Stimulated activated CD8-positive, alpha-beta memory T cell treated with anti-CD3 and anti-CD28 coated beads, Interleukin-4, amount 100 ng/mL, for 48 hours (primary cell): Measurements from ENCODE around the gene PAFAH1B2.
"Not testable (repeated sequence)": the region's sequence is repeated elsewhere in the genome, so short reads cannot be mapped to it uniquely, and the experiment has no call there.

Experiments used
- DNase-seq: peaks from one replicate; pipeline ENCODE4 v3.0.0-alpha.2; 2020

PAFAH1B2 gene, protein sequence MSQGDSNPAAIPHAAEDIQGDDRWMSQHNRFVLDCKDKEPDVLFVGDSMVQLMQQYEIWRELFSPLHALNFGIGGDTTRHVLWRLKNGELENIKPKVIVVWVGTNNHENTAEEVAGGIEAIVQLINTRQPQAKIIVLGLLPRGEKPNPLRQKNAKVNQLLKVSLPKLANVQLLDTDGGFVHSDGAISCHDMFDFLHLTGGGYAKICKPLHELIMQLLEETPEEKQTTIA

DNA sequence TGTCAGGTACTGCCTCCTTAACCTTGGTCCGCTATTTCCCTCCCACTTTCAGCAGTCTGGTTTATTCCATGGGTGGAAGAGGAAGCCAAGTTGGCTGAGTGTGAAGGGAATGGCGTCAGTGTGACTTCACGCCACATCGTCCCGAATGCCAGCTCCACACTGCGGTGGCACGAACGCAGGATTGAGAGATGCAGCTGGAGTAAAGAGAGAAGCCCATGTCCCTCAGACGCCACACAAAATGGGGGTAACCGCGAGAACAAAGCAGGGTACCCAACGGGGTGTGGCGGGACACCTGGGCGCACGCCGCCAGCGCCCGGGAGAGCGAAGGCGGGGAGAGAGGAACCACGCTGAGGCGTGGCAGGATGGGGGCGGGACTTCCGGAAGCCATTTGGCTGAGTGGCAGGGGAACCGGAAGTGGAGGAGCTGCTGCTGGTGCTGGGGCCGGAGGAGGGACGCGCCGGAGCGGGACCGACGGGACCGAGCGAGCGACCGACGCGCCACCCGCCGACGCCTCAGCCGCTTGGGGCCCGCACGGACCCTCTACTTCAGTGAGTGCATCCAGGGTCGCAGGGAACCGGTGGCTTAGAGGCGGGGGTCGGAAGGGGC is at the start of gene PAFAH1B2:
PAFAH1B2 (plus strand) TSS at position 417 of the 606 bp plus-strand sequence. CDS start 8,161 bp downstream, outside the sequence.
- DNase-seq: peak; percentile 98

DNA sequence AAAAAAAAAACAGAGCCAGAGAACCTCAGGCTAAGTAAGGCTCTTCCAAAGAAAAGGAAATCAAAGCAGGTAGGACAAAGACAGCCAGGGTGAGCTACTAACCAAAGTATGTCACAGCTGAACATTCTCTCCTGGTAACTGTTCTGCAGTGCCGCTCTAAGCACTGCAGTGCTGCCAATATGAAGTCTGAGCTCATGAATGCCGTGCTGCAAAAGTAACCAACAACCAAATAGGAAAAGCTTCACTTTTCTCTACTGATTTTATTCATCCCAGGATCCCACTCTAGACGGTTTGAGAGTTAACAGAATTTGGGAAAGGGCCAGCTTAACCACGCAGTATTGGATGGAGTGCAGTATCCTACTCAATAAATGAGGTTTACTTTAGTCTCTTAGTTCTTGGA is 49.3 kb upstream of the PAFAH1B2 start:
- no peak for DNase-seq

DNA sequence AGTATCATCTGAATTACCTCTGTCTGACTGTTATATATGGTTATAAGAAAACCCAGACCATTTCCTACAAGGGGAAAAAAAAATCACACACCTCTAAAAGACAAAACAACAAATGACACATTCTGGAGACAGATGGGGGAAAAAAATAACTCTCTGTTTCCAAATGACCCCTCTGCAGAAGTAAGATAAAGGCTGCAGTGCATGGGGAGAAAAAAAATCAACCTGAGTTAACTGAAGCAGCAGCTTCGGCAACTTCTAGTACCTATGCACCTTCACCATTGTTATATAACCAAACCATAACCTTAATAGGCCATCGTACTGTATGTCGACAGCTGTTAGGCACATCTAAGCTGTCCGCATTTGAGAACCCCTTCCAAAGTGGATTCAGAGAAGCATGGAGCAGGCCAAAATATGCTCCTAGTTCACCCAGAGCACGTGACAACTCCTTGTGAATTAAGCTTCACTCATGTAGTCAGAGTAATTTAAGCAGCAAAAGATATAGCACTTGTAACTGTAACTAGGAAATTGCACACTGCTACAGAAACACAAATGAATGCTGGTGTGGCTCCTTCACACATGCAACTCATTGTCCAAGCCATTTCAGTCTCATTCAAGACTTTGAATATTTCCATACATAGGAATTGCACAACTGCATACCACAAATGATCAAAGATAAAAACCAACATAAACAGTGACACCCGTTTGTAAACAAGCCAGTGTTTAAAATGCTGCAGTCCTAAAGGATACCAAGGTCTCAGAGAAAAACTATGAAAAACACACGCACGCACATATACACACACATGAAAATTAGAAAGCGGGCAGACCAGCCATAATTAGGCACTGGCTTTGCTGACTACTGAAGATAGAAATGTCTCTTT is 48.6 kb upstream of the PAFAH1B2 start:
- no peak for DNase-seq

DNA sequence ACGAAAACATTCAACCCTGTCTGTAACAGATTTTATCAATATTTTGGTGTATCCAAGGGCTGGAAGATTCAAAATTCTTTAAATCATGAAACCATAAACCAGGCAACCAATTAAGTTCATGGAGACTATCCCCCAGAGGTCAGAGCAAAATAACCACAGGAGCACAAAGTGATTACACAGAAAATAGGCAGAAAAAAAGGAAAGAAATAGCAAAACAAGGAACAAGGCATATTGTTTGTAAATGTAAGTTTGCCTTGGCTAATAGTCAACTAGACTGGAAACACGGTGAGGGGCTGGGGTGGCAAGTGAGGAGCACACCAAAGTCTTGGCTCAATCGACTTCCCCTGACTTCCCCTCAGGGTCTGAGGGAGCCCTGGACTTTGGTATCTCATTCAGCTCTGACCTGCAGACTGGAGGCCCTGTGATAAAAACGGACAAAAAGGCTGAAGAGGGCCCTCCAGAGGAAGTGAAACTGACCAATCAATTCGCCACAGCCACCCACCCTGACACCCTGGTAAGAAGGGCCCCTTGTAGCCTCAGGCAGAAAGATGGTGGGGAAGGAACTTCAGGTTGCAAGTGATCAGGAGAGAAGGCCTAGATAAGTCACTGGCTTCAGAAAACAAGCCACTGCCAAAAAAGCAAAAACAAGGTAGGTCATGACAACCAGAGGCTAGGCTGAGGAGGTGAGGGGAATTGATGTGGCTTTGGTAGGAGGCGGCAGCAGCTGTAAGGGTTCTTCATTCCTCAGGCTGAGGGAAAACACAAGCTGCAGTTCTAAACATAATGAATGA is 47.7 kb upstream of the PAFAH1B2 start:
- peak; percentile 43 for DNase-seq

DNA sequence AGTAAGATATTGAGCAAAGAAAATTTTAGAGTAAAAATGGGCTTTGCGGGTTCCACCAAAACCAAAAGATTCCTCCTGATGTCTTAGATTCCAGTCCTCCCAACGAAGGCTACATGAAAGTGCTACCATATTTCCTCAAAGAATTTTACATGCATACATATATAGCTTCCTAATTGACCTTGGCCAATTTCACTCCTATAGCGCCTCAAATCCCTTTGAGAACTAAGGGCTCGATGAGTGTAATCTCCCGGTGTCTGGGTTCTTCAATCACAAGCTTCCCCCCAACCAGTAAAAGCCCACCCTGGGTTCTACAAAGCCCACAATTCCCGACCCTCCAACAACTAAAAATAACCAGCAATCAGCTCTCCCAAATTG is 47.1 kb upstream of the PAFAH1B2 start:
- DNase-seq: no peak

DNA sequence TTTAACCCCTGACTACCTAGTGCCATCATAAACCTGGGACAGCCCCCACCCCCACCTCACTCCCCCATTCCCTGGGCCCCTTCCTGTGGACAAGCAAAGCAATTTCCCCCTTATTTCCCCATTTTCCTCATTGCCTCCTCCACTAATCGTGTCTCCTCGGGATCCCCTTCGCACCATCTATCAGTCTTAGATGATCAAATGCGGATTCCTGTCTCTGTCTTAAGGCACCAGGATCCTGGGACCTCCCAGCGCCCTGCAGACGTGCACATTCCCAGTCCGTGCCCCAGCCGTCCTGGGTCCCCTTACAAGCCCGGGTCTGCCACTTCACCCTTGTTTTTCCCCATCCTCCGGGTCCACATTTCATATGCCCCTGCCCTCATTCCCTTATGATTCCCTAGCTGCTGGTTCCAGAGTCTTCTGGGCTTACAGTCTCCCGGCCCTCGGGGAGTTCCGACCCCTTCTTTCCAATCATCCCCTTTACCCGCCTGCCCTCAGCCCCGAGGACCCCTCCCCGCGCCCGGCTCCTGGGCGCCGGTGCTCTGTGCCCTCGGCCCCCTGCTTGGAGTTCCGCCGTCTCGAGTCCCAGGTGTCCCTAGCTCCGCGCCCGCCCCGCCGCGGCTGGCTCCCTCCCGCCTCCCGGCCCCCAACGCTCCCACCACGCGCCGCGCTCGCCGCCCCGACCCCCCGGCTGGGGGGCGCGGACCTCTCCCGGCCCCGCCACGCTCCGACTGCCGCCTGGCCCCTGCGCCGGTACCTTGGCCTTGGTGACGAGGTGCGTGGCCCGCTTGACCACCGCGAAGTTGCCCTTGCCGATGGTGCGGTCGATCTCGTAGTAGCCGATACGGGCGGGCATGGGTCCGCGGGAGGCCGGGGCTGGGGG is 46.5 kb upstream of the PAFAH1B2 start:
- DNase-seq: peak; percentile 51

DNA sequence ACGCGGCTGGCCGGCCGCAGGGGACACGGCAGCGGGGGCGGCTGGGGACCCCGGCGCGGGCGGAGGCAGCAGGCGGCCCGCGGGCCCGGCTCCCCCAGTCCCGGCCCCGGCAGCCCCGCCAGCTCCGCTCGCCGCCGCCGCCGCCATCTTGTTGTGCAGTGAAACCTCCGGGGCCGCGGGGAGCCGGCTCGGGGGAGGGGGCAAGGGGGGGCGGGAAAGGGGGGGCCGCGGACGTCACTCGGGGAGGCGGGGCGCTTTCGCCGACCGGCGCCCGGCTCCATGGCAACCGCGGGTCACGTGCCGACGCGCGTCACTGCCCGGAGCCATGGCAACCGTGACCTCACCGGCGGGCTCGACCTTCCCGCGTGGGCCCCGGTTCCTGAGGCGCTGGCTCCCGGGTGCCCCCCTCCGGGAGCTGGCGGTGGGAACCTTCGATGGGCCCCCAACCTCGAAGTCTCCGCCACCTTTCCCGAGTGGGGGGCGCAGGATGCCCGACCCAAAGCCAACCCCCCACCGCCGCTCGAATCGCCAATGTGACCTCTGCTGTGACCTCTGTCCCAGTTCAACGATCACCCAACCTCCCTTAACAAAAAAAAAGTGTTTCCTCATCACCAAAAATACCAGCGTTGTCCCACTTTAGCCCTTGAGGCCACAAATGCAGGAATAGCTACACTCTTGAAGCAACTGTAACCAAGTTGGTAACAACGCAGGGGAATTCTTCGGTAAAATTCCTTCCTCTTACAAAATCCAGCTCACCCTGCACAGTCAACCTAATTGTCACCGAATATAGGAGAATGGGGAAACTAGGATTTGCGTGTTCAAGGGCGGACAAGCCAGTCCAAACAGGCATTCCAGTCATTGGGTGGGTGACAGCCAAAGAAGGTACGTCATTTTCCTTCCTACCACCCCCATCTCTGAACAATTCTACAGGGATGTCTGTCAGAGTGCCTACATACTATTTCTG is 45.5 kb upstream of the PAFAH1B2 start, which contains the start of gene SIK3:
SIK3 (minus strand) TSS at position 160 of the 964 bp plus-strand sequence; CDS start at position 147, 13 bp downstream.
- DNase-seq: peak; percentile 94

DNA sequence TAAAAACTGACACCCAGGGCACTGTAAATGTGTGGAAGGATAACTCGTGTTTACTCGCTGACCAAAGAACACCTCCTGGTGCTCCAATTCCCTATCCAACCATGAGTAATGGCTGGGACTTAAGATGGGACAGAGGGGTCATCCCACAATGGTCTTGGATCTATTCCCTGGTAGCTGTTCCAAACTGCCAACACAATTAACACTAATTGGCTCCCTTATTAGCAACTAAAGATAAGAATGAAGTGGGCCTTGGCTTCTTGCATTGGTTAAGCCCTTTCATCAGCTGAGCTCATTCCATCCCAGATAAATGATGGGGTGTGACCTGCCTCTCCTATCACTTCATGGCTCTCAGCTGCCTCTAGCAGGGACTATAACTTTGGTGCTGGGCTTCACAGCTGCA is 44.4 kb upstream of the PAFAH1B2 start:
- peak; percentile 14 for DNase-seq

DNA sequence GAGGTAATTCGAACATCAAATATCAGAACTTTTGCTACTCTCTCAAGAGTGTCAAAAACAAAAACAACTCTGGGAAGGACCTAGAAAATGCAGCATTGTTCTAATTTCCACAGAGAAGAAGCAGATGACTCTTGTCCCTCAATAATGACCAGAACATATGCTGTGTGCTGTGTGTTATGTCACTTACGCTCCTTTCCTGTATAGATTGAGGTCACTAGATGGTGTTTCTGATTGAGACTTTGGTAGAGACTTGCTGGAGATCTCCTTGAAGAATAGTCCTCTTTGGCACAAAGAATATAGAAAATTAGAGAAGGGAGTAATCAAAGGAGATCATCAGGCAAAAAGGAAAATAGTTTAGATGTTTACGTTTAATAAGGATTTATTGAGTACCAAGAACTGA is 43.5 kb upstream of the PAFAH1B2 start:
- DNase-seq: peak; percentile 3

DNA sequence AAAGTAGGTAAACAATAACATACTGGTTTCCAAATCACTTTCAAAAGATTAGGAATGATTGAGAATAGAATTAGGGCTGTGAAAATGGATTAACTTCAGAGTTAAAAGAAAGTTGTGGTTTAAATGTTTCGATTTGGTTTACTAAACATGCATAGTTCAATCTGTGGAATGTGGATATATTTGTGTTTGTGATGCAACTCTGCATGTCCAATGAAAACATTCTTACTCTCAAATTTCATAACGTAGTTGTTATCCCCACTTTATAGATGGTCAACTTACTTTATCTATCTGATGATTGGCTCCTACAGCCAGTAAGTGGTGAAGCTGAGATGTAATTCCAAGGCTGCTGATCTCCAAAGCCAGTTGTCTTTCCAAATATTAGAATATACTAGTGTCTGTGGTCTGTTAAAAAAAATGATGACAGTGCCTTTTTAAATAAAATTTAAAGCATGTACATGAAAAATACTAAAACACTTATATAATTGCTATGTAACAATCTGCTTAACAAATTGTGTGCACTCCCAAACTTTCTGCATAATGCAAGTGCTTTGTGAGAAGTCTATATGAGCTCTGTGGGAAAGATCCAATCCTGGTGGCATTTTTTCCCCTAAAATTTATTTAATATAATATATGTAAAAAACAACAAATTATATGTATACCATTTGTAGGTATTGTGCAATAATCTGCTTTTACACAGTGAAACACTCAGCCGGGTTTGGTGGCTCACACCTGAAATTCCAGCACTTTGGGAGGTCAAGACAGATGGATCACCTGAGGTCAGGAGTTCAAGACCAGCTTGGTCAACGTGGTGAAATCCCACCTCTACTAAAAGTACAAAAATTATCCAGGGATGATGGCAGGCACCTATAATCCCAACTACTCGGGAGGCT is 36.1 kb upstream of the PAFAH1B2 start:
- DNase-seq: no peak

DNA sequence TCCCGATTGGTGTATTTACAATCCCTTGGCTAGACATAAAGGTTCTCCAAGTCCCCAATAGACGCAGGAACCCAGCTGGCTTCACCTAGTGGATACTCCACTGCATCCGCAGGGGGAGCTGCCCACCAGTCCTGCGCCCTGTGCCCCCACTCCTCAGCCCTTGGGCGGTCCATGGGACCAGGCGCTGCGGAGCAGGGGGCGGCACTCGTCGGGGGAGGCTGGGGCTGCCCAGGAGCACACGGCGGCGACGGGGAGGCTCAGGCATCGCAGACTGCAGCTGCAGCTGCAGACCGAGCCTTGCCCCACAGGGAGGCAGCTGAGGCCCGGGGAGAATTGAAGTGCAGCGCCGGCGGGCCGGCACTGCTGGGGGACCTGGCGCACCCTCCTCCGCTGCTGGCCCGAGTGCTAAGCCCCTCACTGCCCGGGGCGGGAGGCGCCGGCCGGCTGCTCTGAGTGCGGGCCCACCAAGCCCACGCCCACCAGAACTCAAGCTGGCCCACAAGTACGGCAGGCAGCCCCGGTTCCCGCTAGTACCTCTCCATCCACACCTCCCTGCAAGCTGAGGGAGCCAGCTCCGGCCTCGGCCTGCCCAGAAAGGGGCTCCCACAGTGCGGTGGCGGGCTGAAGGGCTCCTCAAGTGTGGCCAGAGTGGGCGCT is 33.7 kb upstream of the PAFAH1B2 start:
- DNase-seq: no peak

DNA sequence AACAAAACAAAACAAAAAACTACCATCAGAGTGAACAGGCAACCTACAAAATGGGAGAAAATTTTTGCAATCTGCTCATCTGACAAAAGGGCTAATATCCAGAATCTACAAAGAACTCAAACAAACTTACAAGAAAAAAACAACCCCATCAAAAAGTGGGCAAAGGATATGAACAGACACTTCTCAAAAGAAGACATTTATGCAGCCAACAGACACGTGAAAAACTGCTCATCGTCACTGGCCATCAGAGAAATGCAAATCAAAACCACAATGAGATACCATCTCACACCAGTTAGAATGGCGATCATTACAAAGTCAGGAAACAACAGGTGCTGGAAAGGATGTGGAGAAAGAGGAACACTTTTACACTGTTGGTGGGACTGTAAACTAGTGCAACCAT is 31.6 kb upstream of the PAFAH1B2 start:
- DNase-seq: not testable (repeated sequence)

DNA sequence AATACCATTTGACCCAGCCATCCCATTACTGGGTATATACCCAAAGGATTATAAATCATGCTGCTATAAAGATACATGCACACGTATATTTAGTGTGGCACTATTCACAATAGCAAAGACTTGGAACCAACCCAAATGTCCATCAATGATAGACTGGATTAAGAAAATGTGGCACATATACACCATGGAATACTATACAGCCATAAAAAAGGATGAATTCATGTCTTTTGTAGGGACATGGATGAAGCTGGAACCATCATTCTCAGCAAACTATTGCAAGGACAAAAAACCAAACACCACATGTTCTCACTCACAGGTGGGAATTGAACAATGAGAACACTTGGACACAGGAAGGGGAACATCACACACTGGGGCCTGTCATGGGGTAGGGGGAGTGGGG is 31.1 kb upstream of the PAFAH1B2 start:
- DNase-seq: not testable (repeated sequence)

DNA sequence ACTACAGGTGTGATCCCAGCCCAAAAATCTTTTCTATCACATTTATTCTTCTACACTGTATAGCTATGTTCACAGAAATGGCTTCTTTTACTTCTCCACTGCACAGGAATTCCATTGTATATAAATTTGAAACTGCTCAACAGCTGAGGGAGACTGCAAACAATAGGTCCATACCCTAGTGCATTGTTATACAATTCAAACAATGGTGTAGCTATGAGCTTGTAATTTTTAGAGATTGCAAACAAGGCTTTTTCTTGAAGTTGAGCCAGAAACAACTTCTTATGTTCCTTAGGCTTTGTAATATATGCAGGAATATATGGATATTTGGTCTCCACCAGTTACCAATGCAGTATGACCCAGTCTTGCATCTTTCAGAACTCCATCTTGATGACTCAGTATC is 26.4 kb upstream of the PAFAH1B2 start:
- DNase-seq: no peak

DNA sequence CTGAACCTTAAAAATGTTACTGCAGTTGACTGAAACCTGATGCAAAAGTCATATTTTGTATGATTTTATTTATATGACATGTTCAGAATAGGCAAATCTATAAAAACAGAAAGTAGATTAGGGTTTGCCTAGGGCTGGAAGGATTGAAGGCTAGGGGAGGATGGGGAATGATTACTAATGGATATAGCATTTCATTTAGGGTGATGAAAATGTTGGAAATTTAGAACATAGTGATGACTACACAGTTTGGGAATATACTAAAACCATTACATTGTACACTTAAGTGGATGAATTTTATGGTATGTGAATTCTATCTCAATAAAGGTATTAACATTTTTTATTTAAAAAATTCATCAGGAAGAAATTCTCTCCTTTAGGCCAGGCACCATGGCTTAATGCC is 22.9 kb upstream of the PAFAH1B2 start:
- no peak for DNase-seq

DNA sequence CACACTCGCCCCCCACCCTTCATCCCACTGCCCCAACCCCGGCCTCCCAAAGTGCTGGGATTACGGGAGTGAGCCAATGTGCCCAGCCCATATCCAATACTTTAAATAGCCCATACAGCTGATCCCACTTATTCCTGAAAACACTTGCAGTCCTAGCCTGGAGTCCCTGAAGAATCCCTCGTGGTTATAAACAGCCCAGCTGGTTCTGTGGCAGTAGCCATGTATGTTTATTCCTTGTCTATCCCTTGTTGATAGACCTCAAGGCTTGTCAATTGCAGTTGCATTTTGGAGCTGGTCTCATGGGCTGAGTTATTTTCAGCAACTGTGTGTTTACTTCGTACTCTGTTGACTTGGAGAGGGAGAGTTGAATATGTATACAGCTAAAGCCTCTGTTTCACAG is 21.5 kb upstream of the PAFAH1B2 start:
- no peak for DNase-seq

DNA sequence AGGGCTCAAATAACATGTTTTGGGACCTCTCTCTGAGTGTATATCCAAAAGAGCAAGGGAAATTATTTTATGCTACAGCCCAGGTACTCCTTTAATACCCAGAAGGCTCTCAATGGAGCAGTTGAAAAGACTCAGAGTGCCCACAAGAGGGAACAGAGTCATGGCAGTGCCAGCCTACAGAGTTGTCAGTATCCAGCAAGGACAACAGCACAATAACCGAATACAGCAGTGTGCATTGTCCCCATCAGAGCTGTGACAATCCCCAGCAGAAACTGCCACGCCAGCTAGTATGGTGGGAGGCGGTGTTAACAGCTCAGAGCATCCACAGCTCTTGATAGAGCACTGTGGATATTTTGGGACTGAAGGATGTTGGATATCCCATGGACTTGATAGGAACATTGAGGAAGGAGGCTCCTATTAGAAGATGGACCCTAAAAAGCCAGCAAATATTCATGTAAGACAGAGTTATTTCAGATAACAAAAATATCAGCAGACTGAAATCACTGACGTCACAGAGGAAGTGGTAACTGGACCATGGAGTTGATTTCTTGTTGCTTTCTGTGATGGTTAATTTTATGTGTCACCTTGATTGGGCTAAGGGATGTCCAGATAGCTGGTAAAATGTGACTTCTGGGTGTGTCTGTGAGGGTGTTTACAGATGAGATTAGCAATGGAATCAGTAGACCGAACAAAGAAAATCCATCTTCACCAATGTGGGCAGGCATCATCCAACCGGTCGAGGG is 17.7 kb upstream of the PAFAH1B2 start:
- no peak for DNase-seq

DNA sequence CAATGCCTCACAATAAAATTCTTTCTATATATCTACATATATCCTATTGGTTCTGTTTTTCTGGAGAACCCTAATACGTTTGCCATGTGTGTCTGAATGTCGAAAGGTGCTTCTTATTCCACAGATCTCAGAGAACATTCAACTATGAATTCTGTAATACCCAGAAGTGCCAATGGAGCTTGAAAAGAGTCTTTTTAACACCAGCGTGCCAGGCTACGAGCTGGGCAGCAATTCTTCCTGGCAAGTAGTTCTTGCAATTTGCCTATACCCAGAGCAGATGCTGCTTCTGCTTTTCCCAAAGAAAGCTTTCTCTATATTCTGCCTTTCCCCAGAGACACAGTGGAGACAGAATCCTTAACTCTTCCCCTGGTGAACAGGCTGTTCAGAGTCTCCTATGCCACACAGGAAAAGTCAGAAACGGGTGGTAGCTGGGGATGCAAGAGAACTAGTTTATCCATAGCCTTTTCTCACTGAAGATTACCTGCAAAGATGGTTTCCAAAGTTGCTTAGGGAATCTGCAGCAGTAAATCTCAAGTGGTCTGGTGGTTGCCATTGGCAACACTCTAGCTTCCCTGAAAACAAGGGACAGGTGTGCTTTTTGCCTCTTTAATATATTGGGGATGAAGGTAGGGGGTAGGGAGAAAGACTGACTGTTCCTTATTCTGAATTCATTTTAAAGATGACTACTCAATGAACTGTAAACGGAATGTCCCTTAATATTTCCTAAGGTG is 16.8 kb upstream of the PAFAH1B2 start:
- no peak for DNase-seq
